ENCODE measurements around the gene RUSF1.

DNA sequence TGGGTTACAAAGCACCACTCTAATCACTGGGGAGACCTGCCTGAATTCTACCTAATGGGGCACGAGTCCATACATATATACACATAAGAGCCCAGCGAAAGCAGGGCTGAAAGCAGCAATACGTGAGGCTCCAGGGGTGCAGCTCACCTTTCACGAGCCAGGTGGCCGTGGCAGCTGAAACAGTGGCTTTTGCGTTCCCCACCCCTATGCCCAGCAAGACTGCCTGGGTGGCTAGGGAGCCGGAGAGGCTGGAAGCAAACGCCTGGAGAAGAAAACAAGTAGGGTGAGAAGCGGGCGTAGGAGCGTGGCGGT, 618 bp downstream of the RUSF1 start:
- no peak for TF ChIP-seq ZNF274 (IDR thresholded peaks at IDR 0.05; ENCODE audit: low read depth, low read length)
- TF ChIP-seq SUZ12 (IDR thresholded peaks at IDR 0.05; ENCODE audit: extremely low read depth, insufficient read depth, insufficient read length), result no peak
- TF ChIP-seq YY1 (IDR thresholded peaks at IDR 0.05; ENCODE audit: insufficient read depth, insufficient read length), result no peak
